ENCODE data around the gene SLCO4C1. TPM values are rescaled to one million over a fixed set of nuclear protein-coding genes. Genes with fewer than 3 reads are reported as not detected.

The SLCO4C1 gene
- total and polyA plus RNA-seq, 2 of the 4 experiments (the other 2 are of a cell fraction): not detected

GRCh38 chr5:102283102-102283797 is 12.8 kb downstream of the SLCO4C1 start:
- ATAC-seq (ENCODE audit: low read depth): no peak

More at GRCh38 chr5:102283102-102283797, 12.8 kb downstream of the SLCO4C1 start:
- Histone ChIP-seq H3K4me3 (ENCODE audit: insufficient read depth, low read depth, low read length) (no peak overlapping the region), H2AK9ac (replicated peaks; ENCODE audit: low read depth, low read length, poor library complexity) (no peak overlapping the region), H2BK5ac (ENCODE audit: low read depth, low read length, poor library complexity, severe bottlenecking) (no peak overlapping the region), H3K9me3 (ENCODE audit: control insufficient read depth, insufficient read depth, low read length) (no peaks in the 10 kb centered on the region), H3K4ac (ENCODE audit: low read depth, low read length) (no peak overlapping the region), H4K91ac (ENCODE audit: insufficient read depth, low read depth, low read length) (no peak overlapping the region), H3K18ac (ENCODE audit: low read depth, low read length) (no peak overlapping the region), H3K9ac (ENCODE audit: low read depth, low read length) (no peak overlapping the region), H4K20me1 (ENCODE audit: insufficient read depth, low read length) (no peaks in the 10 kb centered on the region), H4K5ac (ENCODE audit: low read depth, low read length) (no peak overlapping the region), H3K23ac (ENCODE audit: low read depth, low read length) (no peak overlapping the region), H2AFZ (replicated peaks; ENCODE audit: low read length, poor library complexity) (no peak overlapping the region), H3K27me3 (ENCODE audit: control insufficient read depth, insufficient read depth, low read length) (no peaks in the 10 kb centered on the region), H4K8ac (ENCODE audit: low read depth in 2 of 2, low read length in 2 of 2) (no peak overlapping the region), H3K79me1 (ENCODE audit: low read depth in 1 of 2, low read length in 2 of 2) (no peaks in the 10 kb centered on the region), H2BK120ac (ENCODE audit: low read depth, low read length) (no peak overlapping the region), H3K14ac (replicated peaks; ENCODE audit: low read depth, low read length) (no peak overlapping the region), H3K56ac (ENCODE audit: extremely low read depth, insufficient read depth, low read length) (no peak overlapping the region), H3K36me3 (ENCODE audit: control insufficient read depth, insufficient read depth, low read length) (no peaks in the 10 kb centered on the region), H3K4me1 (ENCODE audit: control insufficient read depth, insufficient read depth, low read length) (no peaks in the 10 kb centered on the region), H2BK20ac (ENCODE audit: low read depth, low read length) (no peak overlapping the region), H3K27ac (ENCODE audit: insufficient read depth, low read length) (no peak overlapping the region), H3K9me1 (ENCODE audit: insufficient read depth, low read length) (no peaks in the 10 kb centered on the region), H3K4me2 (ENCODE audit: low read depth, low read length) (no peak overlapping the region), H2AK5ac (ENCODE audit: low read depth, low read length) (no peak overlapping the region), H2BK15ac (ENCODE audit: low read depth, low read length) (no peak overlapping the region)
- in situ Hi-C loops (cut with MboI; ENCODE audit: low sequenced_read_pairs) (no loop called here), intact Hi-C loops (cut with micrococcal nuclease) (no loop called here), dilution Hi-C loops (cut with HindIII; ENCODE audit: low sequenced_read_pairs, unreplicated experiment) (no loop called here)
- DNase-seq: no peak
- no peak for TF ChIP-seq FOS (IDR thresholded peaks at IDR 0.05; ENCODE audit: low read depth, low read length)
- TF ChIP-seq POLR2A (IDR thresholded peaks at IDR 0.05; ENCODE audit: low read depth, low read length): no peak
- no peak for TF ChIP-seq MAZ (IDR thresholded peaks at IDR 0.05; ENCODE audit: borderline replicate concordance, low read depth, low read length)
- no TSS peak for BruUV-seq (replicated peaks)
- CTCF ChIA-PET: no interaction called here
- WGBS, 2 experiments (ENCODE audit: extremely low coverage in 2 of 2, insufficient read length in 1 of 2): no CpG with 5 or more reads among the region's 2 CpGs
- POLR2A ChIA-PET (ENCODE audit: unreplicated experiment): no interaction called here

Data from IMR-90 (cell line).